GM11168 (cell line): Measurements from ENCODE around the gene HTR3D.
"Not testable (repeated sequence)": the region's sequence is repeated elsewhere in the genome, so short reads cannot be mapped to it uniquely, and the experiment has no call there.

Experiments used
- in situ Hi-C: fragments of 300-500 bp; cut with MboI; formaldehyde crosslinking; loops from one replicate; pipeline ENCODE4 v1.12.0; 2022; ENCODE audit warnings: low sequenced_read_pairs; ENCODE audit not compliant: unreplicated experiment

The HTR3D gene, protein sequence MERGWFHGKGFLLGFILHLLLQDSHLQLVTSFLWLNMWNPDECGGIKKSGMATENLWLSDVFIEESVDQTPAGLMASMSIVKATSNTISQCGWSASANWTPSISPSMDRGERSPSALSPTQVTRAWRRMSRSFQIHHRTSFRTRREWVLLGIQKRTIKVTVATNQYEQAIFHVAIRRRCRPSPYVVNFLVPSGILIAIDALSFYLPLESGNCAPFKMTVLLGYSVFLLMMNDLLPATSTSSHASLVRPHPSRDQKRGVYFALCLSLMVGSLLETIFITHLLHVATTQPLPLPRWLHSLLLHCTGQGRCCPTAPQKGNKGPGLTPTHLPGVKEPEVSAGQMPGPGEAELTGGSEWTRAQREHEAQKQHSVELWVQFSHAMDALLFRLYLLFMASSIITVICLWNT

DNA sequence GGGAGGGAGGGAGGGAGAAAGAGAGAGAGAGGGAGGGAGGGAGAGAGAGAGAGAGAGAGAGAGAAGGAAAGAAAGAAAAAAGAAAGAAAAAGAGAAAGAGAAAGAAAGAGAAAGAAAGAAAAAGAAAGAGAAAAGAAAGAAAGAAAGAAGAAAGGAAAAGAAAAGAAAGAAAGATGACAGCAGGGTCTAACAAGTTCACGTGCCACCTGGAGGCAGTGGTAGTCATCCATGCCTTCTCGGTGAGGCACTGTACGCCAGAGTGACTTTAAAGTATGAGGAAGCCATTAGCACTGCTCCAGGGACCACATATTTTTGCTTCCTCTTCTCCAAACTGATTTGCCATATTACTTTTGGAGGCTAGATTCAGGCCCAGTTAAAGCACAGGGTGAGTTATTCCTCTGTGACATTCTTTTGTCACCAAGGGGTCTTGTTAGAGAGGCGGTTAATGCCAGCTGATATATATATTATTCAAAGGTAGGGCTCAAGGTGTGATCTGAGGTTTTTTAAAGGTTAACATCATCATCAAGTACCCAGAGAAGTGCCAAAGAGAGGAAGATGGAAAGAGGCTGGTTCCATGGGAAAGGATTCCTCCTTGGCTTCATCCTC lies at the start of gene HTR3D:
Gene HTR3D, plus strand, starts transcription at position 556 of the 606 bp plus-strand sequence. Its CDS starts 0 bp downstream, at position 556.
- in situ Hi-C loops = no loop called here

DNA sequence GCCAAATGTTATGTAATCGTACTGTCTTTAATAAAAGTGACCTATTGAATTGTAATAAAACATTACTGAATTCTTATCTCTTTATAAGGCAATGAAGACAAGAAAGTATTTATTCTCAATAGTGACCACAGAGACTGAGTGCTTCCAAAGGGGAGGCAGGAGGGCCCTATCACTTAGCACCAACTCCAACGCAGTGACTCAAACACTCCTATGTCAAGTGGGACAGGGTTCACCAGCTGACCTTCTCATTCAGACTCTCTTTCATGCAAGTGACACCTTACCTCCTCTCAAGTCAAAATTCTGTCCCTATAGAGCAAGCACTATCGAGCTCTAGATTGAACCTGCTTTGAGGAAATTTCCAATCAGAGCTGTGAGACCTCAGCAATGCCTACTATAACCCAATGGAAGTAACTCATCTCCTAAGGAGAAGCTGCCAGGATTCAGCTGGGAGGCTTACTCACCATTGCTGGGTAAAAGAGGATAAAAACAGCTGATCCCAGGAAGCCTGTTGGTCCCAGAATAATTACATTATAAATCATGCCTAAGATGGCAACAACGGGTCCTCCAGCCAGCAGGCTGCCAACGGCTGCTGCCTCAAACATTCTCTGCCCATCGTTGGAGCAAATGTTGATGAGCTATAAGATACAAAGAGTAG lies 49.4 kb upstream of the HTR3D start:
- in situ Hi-C loops = no loop called here

DNA sequence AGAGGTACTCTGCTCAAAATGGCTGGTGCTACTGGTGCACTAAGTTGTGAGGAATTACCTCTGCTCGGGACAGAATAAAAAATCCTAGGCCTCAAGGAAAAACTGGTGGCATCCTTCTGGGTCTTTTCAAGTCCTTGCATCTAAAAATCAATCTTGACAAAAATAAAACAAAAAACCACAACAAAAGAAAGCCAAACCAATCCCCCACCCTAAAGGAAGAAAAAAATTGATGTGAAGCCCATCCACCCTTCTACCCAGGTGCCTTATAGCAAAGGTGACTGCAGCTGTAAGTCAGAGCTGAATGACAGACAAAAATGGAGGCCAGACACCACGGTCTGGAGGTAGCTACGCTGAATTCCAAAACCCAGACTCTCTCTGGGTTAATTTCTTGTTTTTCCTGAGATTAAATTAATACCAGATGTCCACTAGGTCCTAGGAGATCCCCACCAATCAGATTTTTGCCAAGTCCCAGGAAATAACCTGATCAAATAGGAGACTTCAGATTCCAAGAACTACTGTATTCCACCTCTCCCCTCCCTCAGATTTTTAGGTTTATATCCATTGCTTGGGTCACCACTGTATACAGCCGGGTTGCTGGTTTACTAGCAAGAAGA lies 47.3 kb upstream of the HTR3D start:
- in situ Hi-C loops = no loop called here

DNA sequence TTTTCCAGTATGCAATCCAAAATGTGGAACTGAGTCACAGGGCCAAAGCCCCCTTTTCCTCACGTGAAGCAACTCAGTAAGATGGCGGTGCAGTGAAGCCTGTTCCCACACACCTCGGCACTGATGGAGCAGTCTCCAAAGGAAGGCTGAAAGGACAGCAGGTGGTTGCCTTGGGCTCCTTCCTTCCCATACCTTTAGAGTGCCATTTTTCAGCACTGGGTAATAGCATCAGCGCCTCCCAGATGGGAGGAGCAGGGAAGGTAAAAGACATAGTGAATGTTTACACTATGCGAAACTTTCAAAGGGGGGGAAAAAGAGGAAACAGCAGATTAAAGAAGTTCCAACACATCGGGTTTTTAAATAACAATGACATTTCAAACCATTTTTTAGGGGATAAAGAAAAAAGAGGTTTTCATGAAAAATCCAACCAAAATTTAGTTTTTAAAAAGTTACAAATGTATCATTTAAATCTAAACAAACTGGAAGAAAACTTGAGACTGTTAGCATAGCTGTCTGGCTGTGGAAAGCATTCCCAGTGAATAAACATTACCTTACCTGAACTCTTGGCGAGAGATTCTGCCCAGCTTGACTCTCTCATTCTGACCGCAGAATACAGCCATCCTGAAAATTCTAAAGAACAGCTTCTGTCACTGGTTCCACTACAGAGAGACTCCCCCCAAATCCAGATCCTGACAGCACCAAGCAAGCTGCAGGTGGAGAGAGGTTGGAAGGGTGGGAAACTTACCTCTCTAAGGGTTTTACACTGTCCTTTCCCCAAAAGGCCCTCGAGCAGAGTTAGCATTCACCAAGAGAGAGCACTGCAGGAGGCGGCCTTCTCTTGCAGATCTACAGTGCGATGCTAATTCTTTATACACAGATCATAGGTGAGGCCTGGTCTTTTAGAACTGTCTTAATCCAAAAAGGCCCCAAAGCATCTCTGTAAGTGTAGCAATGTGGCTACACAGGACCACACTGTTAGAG lies 46.5 kb upstream of the HTR3D start:
- in situ Hi-C loops = no loop called here

DNA sequence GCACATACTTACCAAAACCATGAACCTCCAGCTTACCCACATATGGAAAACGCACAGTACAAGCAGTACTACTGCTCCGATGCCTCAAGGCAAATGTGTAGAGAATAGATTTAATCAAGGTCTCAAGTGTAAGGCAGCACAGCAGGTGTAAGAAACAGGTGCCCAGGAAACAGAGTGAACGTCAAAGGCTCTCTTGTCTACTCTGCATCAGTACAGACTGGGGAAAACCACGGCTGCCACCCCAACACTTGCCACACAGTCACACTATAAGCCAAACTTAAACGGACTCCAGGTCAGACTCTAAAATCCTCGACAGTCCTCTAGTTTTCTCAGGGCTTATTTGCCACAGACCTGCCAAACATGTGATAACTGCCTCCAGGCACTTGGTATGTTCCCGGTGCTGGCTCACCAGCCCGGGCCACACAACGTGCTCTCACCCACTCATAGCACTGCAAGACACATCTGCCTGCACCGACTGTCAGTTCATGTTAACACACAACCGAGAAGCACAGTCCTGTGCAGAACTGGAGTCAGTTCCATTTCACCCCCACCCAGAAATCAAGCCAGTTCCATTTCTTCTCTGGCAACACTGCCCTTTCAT lies 44.4 kb upstream of the HTR3D start:
- in situ Hi-C loops = no loop called here

DNA sequence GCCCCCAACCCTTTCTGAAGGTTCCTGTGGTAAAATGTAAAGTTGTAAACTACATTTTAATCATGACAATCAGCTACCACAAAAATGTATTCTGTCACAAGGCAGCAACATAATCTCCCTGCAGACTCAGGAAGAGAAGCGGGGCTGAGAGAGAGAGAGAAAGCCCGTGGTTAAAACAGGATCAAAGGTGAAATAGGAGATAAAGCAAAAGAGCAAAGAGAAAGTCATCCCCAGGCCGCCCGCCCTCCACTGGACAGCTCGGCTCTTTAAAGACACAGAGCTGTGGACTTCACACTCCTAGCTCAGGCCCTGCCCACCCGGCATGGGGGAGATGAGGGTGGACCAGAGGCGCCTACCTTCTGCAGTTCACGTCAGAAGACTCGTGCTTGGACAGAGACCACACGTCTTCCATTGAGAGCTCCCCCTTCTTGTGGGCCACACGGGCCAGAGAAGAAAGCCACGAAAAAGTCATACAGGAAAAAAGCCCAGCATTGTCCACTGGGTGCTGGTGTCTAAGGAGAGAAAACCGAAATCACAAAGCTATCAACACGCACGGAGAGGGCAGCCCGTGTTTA lies 43.2 kb upstream of the HTR3D start:
- in situ Hi-C loops = no loop called here

DNA sequence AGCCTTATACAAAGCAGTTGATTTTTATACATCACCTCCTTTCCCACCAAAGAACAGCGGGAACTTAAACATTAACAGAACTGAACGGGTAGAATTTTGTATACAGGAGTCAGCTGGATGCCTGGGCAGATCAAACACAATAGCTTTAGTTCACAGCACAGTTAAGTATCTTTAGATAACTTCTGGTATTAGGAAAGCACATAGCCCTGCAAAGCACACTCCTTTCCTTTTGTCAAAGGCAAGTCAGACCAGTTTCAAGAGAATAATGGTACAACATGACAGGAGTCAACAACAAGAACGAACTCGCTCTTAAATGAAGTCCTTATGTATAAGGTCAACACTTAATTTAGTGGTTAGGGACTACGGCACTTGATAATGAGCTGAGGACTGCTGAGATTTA lies 40.1 kb upstream of the HTR3D start:
- in situ Hi-C loops = no loop called here

DNA sequence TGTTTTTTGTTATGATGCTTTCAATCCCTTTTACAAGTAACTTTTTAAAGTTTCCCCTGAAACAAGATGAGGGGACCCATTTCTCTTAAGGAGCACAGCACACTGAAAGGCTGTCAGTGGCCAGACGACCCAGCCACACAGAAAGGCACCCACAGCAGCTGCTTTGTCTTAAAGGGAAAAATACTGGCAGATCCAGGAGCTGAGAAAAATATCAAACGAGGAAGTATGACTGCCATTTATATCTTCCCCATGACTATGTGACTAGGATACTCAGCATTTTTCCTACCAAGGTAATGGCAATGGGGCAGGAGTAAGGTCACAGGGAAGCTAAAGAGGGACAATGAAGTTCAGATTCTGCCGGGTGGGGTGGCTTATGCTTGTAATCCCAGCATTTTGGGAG lies 29.8 kb upstream of the HTR3D start:
- in situ Hi-C loops = no loop called here

DNA sequence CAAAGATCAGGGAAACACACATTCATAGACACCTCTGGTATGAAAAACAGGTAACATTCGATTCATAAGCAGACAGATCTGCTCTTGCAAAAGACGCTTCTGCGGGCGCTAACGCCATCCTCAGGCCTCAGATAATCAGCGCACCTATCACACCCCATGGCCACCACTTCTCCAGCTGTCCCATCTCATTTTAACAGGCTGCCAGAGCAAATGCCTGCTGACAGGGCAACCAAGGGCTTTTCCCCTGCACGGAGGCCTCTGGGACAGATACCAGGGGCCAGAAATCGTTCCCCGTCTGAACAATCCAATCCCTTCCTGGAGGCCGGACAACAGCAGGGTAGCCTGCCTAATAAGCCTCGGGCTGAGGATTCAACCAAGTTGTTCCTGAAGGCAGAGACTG lies 29.1 kb upstream of the HTR3D start:
- in situ Hi-C loops = no loop called here

DNA sequence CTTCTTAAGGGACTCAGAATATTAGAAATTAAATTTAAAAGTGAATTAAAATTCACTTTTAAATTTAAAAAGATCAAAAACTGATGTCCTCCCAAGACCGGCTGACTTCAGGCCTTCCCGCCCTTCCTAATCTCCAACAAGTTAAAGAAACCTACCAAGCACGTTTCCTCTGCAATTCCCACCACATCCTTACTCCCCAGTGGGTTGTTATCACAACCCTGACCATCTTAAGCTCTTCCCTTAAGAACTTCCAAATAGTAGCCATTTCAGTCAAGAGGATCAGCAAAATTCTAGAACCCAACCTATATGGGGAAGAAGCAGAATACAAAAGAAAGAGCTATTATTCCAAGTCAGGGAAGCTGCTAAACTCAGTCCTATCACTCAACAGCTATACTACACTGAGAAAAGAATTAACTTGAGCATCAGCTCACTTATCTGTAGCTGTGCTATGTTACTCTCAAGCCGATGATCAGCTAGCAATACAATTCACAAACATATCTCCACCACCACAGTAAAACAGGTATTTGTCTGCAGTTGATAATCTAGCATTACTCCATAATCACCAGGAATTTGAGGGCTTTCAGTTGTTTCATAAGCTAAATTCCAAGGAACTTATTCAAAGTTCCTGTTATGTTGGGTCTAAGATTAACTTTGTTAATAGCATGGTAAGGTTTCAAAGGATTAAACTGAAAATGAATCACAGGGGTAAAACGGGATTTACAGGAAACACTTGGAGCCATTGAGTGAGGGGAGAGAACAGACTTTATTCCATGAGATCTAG lies 28.2 kb upstream of the HTR3D start:
- in situ Hi-C loops = no loop called here

DNA sequence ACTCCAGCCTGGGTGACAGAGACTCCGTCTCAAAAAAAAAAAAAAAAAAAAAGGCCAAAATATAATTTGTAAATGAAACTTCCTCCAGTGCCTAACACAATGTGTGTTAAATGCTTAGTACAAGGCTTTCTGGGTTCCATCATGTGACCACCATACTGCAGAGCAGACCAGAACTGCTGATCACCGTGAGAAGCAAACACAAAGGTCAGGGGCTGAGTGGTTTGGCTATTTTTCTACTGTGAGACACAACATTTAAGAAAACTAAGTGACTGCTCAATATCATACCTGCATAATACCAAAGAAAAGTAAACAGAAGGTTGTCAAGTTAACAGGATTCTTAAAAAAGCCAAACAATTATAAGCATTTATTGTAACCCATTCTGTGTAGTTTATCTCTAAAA lies 27.1 kb upstream of the HTR3D start:
- in situ Hi-C loops = no loop called here

DNA sequence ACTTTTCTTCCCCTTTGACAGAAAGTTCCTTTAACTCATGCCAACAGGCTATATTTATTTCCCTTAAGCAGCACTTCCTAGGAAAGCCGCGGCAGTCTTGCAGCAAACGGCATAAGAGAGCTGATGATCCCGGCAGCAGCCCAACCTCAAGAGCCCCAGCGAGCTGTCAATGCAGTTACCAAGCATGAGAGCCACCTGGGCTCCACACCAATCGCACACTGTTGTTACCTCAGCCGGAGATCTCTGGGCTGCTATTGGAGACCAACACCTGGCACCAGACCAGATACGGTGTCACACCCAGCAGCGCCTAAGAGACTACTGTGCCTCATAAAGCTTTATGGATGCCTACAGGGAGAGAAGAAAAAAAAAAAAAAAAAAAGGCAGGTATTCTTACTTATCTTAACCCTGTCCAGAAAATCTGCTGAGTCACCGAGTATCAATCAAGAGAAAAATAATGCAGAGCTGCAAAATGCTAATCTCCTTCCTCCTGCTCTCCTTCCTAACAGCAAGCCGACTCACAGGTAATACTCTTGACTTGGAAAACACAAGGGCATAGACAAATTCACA lies 25.5 kb upstream of the HTR3D start:
- in situ Hi-C loops = no loop called here

DNA sequence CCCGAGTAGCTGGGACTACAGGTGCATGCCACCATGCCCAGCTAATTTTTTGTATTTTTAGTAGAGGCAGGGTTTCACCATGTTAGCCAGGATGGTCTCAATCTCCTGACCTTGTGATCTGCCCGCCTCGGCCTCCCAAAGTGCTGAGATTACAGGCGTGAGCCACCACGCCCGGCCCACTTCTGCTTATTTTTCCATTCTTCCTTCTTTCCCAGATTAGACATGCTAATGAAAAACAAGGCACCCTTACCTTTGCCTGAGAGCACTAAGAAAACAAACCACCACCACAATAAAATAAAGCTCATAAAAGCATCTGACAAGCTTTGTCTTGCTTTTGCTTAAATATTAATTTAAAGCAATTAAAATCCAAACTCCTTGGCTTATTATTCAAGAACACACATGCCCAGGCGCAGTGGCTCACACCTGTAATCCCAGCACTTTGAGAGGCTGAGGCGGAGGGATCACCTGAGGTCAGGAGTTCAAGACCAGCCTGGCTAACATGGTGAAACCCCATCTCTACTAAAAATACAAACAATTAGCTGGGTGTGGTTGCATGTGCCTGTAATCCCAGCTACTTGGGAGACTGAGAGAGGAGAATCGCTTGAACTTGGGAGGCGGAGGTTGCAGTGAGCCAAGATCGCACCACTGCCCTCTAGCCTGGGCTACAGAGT lies 24.3 kb upstream of the HTR3D start:
- in situ Hi-C loops = not testable (repeated sequence)

DNA sequence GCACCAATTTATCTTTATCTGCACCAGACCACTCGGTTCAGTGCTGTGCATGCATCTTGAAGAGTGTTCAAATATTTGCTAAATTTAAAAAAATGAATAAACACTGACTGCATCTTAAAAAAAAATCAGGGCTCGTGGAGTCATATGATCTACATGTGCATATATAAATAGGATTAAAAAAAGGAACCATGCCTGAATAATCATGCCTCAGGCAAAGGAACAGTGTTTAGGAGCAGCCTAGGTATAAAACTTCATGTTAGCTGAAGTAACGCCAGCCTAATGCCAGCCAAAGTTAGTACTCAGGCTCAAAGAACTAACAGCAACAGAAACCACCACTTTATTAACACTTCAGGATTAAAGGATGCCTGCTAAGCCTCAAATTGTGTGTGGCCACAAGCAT lies 23.4 kb upstream of the HTR3D start:
- in situ Hi-C loops = no loop called here

DNA sequence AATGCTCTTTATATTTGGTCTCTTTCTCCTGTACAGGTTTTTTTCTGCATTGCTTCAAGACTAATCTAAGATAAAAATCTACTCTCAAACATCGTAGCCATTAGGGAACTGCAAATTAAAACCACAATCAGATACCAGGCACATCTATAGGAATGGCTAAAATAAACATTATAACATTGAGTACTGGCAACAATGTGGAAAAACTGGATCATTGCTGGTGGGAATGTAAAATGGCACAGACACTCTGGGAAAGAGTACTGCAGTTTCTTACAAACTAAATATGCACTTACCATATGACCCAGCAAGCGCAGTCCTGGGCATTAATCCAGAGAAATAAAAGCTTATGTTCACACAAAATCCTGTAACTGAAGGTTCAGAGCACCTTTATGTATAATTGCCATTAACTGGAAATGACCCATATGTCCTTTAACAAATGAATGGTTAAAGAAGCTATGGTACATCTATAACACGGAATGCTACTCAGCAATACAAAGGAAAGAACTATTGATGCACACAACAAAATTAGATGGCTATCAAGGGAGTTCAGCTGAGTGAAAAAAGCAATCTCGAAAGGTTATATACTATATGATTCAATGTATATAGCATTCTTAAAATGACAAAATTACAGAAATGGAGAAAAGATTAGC lies 20.2 kb upstream of the HTR3D start:
- in situ Hi-C loops = no loop called here

DNA sequence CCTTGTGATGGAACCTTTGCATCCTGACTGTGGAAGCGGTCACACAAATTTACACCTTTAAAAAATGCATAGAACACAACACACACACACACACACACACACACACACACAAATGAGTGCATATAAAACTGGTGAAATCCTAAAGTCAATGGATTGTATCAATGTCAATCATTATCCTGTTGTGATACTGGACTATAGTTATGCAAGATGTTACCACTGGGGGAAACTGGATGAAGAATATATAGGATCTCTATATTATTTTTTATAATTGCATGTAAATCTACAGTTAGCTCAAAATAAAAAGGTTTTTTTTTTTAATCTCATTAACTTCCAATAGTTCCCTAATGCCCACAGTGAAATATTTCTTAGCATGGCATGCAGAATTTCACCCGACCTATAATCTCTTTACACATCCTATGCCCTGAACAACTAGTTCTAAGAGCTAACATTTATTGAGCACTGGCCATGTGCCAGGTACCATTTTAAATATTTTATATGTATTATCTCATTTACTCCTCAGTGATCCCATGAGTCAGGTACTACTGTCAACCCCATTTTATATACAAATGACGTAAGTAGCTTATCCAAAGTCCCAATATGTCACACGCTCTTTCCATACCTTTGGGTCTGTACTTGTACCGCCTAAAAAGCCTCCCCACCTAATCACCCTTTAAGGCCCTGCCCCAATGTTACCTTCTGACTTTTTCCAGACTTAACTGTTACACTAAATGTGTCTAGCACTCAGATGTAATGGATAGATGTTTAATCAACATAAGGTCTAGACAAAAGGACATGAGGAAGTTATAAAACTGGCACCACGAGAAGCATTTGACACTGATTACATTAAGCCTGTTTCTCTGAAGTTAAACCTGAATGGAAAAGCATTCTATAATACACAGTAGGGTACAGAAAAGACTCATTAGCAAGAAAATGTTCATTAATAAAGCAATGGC lies 19.3 kb upstream of the HTR3D start:
- in situ Hi-C loops = no loop called here
